RWPE2 (cell line): ENCODE results near the gene HOXD11.

Source experiments
- ATAC-seq: fragments of 200-7000 bp; cut with Tn5 transposase; 3 replicates; pipeline ENCODE4 v1.9.1; 2021; ENCODE audit warnings: low read depth
- DNase-seq: peaks from one replicate; pipeline ENCODE4 v3.0.0-alpha.2; 2020; ENCODE audit warnings: low spot score
- H3K27ac ChIP-seq: fragments of 450-650 bp; 2 replicates; pipeline ENCODE4 v1.5.1; 2017; ENCODE audit warnings: mild to moderate bottlenecking; ENCODE audit not compliant: poor library complexity, severe bottlenecking
- H3K27me3 ChIP-seq: fragments of 250-450 bp; sonication (Bioruptor Pico); 2 replicates; pipeline ENCODE4 v1.5.1; 2021; ENCODE audit warnings: mild to moderate bottlenecking, moderate library complexity; ENCODE audit not compliant: insufficient read depth, poor library complexity, severe bottlenecking
- H3K36me3 ChIP-seq: fragments of 250-450 bp; sonication (Bioruptor Pico); 2 replicates; pipeline ENCODE4 v1.5.1; 2020; ENCODE audit warnings: low read depth, mild to moderate bottlenecking, moderate library complexity
- H3K4me1 ChIP-seq: fragments of 250-450 bp; sonication (Bioruptor Pico); 2 replicates; pipeline ENCODE4 v1.5.1; 2021; ENCODE audit warnings: mild to moderate bottlenecking, moderate library complexity; ENCODE audit not compliant: insufficient read depth, poor library complexity, severe bottlenecking
- H3K4me3 ChIP-seq: fragments of 250-450 bp; sonication (Bioruptor Pico); 2 replicates; pipeline ENCODE4 v1.5.1; 2021; ENCODE audit warnings: mild to moderate bottlenecking, moderate library complexity; ENCODE audit not compliant: severe bottlenecking
- H3K9me3 ChIP-seq: fragments of 250-450 bp; sonication (Bioruptor Pico); 2 replicates; pipeline ENCODE4 v1.5.1; 2021; ENCODE audit warnings: mild to moderate bottlenecking, moderate library complexity; ENCODE audit not compliant: severe bottlenecking
- CTCF ChIP-seq: fragments of 450-650 bp; IDR thresholded peaks from one replicate; pipeline ENCODE4 v1.5.1; 2017; ENCODE audit warnings: mild to moderate bottlenecking, moderate library complexity; ENCODE audit not compliant: poor library complexity, severe bottlenecking

HOXD11 gene

GRCh38 chr2:176145085-176145969 is 38.2 kb downstream of the HOXD11 start:
- Histone ChIP-seq H3K36me3 (no peaks in the 10 kb centered on the region), H3K9me3 (no peaks in the 10 kb centered on the region), H3K4me3 (no peak overlapping the region), H3K27ac (no peak overlapping the region), H3K4me1 (no peaks in the 10 kb centered on the region), H3K27me3 (no peaks in the 10 kb centered on the region)
- DNase-seq = no peak
- no peak for TF ChIP-seq CTCF
- ATAC-seq = no peak

DNA sequence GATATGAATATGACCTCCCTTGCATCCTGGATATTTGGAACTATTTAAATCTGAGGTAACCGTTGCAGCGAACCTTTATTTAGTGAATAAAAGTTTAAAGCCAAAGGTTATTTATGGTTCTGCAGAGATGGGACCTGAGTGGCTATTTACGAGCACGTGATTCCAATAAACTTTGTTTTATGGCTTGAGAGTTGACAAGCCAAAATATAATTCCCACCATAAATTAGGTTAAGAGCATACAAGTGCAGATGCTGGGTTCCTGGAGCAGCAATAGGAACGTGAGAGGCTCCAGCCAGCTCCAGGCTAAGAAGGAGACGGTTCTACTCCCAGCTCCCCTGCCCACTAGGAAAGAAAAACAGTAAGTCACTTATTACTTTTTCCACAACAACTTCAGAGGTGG is 39.0 kb downstream of the HOXD11 start:
- Histone ChIP-seq H3K9me3 (no peaks in the 10 kb centered on the region), H3K4me1 (no peaks in the 10 kb centered on the region), H3K27ac (no peak overlapping the region), H3K27me3 (no peaks in the 10 kb centered on the region), H3K4me3 (no peak overlapping the region), H3K36me3 (no peaks in the 10 kb centered on the region)
- DNase-seq (no peak), ATAC-seq (no peak)
- TF ChIP-seq CTCF = no peak

DNA sequence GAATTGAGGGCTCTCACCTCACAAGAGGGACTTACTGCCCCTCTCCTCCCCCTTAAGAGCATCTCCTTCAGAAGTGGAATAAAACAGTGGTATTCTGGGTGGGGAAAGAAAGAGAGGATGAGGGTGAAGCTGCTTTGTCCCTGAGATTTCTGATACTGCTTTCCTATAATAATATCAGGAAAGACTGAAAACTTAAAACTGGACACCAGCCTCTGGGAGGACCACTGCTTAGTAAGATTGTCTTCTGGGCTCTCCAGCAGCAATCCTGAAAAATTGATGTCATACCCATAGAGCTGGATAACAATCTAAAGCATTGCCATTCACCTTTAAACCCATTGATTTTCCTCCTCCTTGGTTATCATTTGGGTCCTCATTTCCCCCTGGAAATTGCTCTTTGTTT is 39.6 kb downstream of the HOXD11 start:
- Histone ChIP-seq H3K36me3 (no peaks in the 10 kb centered on the region), H3K4me1 (no peaks in the 10 kb centered on the region), H3K27me3 (no peaks in the 10 kb centered on the region), H3K27ac (no peak overlapping the region), H3K4me3 (no peak overlapping the region), H3K9me3 (no peaks in the 10 kb centered on the region)
- no peak for TF ChIP-seq CTCF
- no peak for DNase-seq
- no peak for ATAC-seq

DNA sequence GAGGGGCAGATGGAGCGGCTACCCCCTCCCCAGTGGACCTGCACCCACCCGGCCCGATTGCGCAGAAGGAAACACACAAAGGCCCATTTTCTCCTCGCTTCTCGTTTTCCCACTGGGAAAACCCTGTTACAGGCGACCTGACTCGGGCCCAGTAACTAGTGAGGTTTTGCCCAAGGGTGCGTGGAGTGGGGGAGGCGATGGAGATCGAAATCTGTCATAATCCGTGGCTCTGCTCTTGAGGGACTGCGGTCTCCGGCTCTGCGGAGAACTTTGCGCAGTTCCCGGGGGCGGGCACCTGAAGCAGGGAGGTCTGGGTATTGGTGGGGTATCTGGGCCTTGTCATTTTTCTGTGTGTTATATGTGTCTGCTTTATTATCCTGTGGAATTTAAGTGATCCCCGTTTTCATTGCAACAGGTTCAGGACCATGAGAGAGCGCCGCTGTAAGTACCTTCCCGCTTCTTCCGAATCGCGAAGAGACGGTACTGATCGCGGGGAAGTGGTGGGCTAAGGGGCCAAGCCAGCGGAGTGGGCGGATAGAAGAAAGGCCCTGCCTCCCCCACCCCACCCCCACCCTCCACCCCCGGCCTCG is 40.2 kb downstream of the HOXD11 start:
- Histone ChIP-seq H3K4me3 (no peak overlapping the region), H3K27me3 (no peaks in the 10 kb centered on the region), H3K9me3 (no peaks in the 10 kb centered on the region), H3K4me1 (no peaks in the 10 kb centered on the region), H3K36me3 (no peaks in the 10 kb centered on the region), H3K27ac (no peak overlapping the region)
- TF ChIP-seq CTCF = no peak
- ATAC-seq = no peak
- DNase-seq = no peak
